ENCODE measurements around the gene MYL4. TPM values are rescaled to one million over a fixed set of nuclear protein-coding genes. Genes with fewer than 3 reads are reported as not detected.
A peak's percentile ranks its signal among the peaks of the same experiment; 100 is the strongest.
"Not testable (repeated sequence)": the region's sequence is repeated elsewhere in the genome, so short reads cannot be mapped to it uniquely, and the experiment has no call there.

MYL4 gene
- total RNA-seq = 0.15 TPM in 1 of 2 replicates, not detected in the other

- no peak for DNase-seq (ENCODE audit: low read depth)
These were observed at the start of gene MYL4 for GRCh38 chr17:47208744-47209488. Gene MYL4 (plus strand): TSS chr17:47209348. CDS start chr17:47209423, 75 bp downstream.

- no peak for DNase-seq (ENCODE audit: low read depth)
These were observed 47.0 kb upstream of the MYL4 start for GRCh38 chr17:47162013-47162622.

- no peak for DNase-seq (ENCODE audit: low read depth)
These were observed 44.9 kb upstream of the MYL4 start for GRCh38 chr17:47164263-47164662.

GRCh38 chr17:47165137-47165536 is 44.0 kb upstream of the MYL4 start:
- no peak for DNase-seq (ENCODE audit: low read depth)

GRCh38 chr17:47166854-47167253 is 42.3 kb upstream of the MYL4 start:
- not testable (repeated sequence) for DNase-seq (ENCODE audit: low read depth)

- not testable (repeated sequence) for DNase-seq (ENCODE audit: low read depth)
These were observed 40.3 kb upstream of the MYL4 start for GRCh38 chr17:47168896-47169295.

- no peak for DNase-seq (ENCODE audit: low read depth)
These were observed 38.4 kb upstream of the MYL4 start for GRCh38 chr17:47170710-47171109.

GRCh38 chr17:47172696-47173565 is 36.2 kb upstream of the MYL4 start:
- DNase-seq (ENCODE audit: low read depth) = peak; percentile 15

- not testable (repeated sequence) for DNase-seq (ENCODE audit: low read depth)
These were observed 34.3 kb upstream of the MYL4 start for GRCh38 chr17:47174823-47175222.

GRCh38 chr17:47176389-47176826 is 32.7 kb upstream of the MYL4 start:
- no peak for DNase-seq (ENCODE audit: low read depth)

- DNase-seq (ENCODE audit: low read depth) = no peak
These were observed 31.9 kb upstream of the MYL4 start for GRCh38 chr17:47177261-47177660.

GRCh38 chr17:47179141-47179540 is 30.0 kb upstream of the MYL4 start:
- DNase-seq (ENCODE audit: low read depth) = no peak

GRCh38 chr17:47180337-47180736 is 28.8 kb upstream of the MYL4 start:
- DNase-seq (ENCODE audit: low read depth) = no peak

- DNase-seq (ENCODE audit: low read depth) = not testable (repeated sequence)
These were observed 28.2 kb upstream of the MYL4 start for GRCh38 chr17:47180988-47181387.

- no peak for DNase-seq (ENCODE audit: low read depth)
These were observed 24.5 kb upstream of the MYL4 start for GRCh38 chr17:47184681-47185080.

- DNase-seq (ENCODE audit: low read depth) = peak; percentile 34
These were observed 20.8 kb upstream of the MYL4 start for GRCh38 chr17:47188271-47188875.

GRCh38 chr17:47188876-47189731 is 20.0 kb upstream of the MYL4 start, which contains the start of gene CDC27:
Gene CDC27 (minus strand): TSS chr17:47189295. CDS start chr17:47189172, 123 bp downstream.
- DNase-seq (ENCODE audit: low read depth) = peak; percentile 95

GRCh38 chr17:47189732-47190237 is 19.4 kb upstream of the MYL4 start:
- DNase-seq (ENCODE audit: low read depth) = no peak

GRCh38 chr17:47190243-47190642 is 18.9 kb upstream of the MYL4 start:
- DNase-seq (ENCODE audit: low read depth) = no peak

GRCh38 chr17:47190770-47191169 is 18.4 kb upstream of the MYL4 start:
- DNase-seq (ENCODE audit: low read depth) = no peak

GRCh38 chr17:47192554-47192953 is 16.6 kb upstream of the MYL4 start:
- peak; percentile 51 for DNase-seq (ENCODE audit: low read depth)

All from renal cortical epithelial cell (primary cell).